Measurements from ENCODE around the gene CEACAM6.
"Not testable (repeated sequence)": the region's sequence is repeated elsewhere in the genome, so short reads cannot be mapped to it uniquely, and the experiment has no call there.

The CEACAM6 gene

GRCh38 chr19:41755328-41755913, at the start of gene CEACAM6:
Gene CEACAM6, plus strand, starts transcription at chr19:41755530. Its CDS starts 109 bp downstream, at chr19:41755639.
- no peak for DNase-seq (ENCODE audit: low read depth in 1 of 2, low spot score in 1 of 2)

- peak; percentile 52 to 56 for DNase-seq (ENCODE audit: low read depth in 1 of 2, low spot score in 1 of 2)
Observed at GRCh38 chr19:41706741-41707501, 48.4 kb upstream of the CEACAM6 start.

DNA sequence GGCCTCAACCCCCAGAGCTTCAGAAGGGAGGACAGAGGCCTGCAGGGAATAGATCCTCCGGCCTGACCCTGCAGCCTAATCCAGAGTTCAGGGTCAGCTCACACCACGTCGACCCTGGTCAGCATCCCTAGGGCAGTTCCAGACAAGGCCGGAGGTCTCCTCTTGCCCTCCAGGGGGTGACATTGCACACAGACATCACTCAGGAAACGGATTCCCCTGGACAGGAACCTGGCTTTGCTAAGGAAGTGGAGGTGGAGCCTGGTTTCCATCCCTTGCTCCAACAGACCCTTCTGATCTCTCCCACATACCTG, 47.9 kb upstream of the CEACAM6 start:
- no peak for DNase-seq (ENCODE audit: low read depth in 1 of 2, low spot score in 1 of 2)

- no peak for DNase-seq (ENCODE audit: low read depth in 1 of 2, low spot score in 1 of 2)
Observed at GRCh38 chr19:41707871-41708371, 47.4 kb upstream of the CEACAM6 start.

DNA sequence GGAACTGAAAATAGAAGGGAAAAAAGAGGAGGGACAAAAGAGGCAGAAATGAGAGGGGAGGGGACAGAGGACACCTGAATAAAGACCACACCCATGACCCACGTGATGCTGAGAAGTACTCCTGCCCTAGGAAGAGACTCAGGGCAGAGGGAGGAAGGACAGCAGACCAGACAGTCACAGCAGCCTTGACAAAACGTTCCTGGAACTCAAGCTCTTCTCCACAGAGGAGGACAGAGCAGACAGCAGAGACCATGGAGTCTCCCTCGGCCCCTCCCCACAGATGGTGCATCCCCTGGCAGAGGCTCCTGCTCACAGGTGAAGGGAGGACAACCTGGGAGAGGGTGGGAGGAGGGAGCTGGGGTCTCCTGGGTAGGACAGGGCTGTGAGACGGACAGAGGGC, 46.8 kb upstream of the CEACAM6 start, which contains the start of gene CEACAM5:
Gene CEACAM5, plus strand, starts transcription at position 146 of the 400 bp plus-strand sequence. Its CDS starts 106 bp downstream, at position 252.
- DNase-seq (ENCODE audit: low read depth in 1 of 2, low spot score in 1 of 2) = no peak

DNA sequence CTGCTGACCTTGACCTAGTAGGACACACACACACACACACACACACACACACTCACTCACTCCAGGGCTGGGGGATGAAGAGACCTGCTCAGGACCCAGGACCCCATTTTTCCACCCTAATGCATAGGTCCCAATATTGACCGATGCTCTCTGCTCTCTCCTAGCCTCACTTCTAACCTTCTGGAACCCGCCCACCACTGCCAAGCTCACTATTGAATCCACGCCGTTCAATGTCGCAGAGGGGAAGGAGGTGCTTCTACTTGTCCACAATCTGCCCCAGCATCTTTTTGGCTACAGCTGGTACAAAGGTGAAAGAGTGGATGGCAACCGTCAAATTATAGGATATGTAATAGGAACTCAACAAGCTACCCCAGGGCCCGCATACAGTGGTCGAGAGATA, 45.8 kb upstream of the CEACAM6 start:
- DNase-seq (ENCODE audit: low read depth in 1 of 2, low spot score in 1 of 2) = not testable (repeated sequence)

GRCh38 chr19:41709951-41710645, 45.2 kb upstream of the CEACAM6 start:
- DNase-seq (ENCODE audit: low read depth in 1 of 2, low spot score in 1 of 2) = no peak

- no peak for DNase-seq (ENCODE audit: low read depth in 1 of 2, low spot score in 1 of 2)
Observed at GRCh38 chr19:41711376-41712261, 43.7 kb upstream of the CEACAM6 start.

- DNase-seq (ENCODE audit: low read depth in 1 of 2, low spot score in 1 of 2) = no peak
Observed at GRCh38 chr19:41714598-41714997, 40.7 kb upstream of the CEACAM6 start.

DNA sequence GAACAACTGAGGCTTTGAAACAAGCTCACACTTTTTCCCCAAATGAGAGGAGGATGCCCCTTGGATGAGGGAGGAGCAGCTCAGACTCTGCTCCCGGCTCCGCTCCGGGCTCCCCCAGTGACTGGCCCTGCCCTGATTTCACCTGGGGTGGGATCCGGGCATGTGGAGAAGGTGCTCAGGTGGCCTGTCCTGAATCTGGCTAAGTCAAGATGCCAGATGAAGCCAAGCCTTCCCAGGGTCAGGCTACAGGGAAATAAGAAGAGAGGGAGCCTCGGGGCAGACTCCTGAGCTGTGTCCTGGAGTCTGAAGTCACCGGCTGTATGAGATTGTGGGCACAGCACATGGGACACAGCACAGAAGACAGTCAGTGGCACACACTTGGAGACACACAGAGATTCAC, 36.6 kb upstream of the CEACAM6 start:
- no peak for DNase-seq (ENCODE audit: low read depth in 1 of 2, low spot score in 1 of 2)

GRCh38 chr19:41720103-41720502, 35.2 kb upstream of the CEACAM6 start:
- no peak for DNase-seq (ENCODE audit: low read depth in 1 of 2, low spot score in 1 of 2)

DNA sequence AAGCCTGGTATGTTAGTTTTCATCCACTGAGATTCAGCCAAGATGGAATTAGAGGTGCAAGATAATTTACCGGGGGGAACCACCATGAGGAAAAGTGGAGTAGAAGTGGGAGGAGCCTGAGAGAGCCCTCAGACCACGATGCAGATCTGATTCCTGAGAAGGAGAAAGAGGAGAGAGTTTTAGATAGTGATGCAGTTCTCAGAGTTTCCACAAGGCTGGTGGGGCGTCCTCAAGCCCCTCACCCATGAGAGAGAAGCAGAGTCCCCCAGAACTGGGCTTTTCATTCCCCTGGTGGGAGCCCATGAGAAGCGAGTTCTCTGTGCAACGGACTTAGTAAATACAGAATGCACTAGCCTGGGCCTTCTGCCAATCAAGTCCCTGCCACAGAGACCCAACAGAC, 28.8 kb upstream of the CEACAM6 start:
- no peak for DNase-seq (ENCODE audit: low read depth in 1 of 2, low spot score in 1 of 2)

- no peak for DNase-seq (ENCODE audit: low read depth in 1 of 2, low spot score in 1 of 2)
Observed at GRCh38 chr19:41734156-41734555, 21.2 kb upstream of the CEACAM6 start.

GRCh38 chr19:41734585-41734984, 20.7 kb upstream of the CEACAM6 start:
- DNase-seq (ENCODE audit: low read depth in 1 of 2, low spot score in 1 of 2) = no peak

DNA sequence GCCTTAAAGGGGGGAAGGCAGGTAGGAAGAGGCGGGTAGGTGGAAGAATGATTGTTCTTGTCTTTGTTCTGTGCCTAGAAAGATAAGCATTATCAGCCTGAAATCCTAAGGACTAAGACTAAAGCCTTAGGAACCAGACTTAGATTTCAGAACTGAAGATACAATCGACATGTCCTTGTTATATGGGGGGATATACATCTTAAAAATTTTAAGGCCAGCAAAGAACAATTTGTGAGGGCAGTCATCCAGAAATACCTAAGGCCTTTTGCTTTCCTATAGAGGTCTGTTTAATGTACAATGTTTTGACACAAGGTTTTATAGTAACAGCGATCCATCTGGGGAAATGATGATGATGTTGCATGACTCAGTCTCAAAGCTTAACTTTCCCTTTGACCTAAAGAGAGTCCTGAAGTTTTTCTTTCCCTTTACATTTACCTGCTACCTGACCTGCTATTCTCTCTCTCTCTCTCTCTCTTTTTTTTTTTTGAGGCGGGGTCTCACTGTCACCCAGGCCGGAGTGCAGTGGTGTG, 20.2 kb upstream of the CEACAM6 start:
- no peak for DNase-seq (ENCODE audit: low read depth in 1 of 2, low spot score in 1 of 2)

GRCh38 chr19:41739361-41739760, 16.0 kb upstream of the CEACAM6 start:
- DNase-seq (ENCODE audit: low read depth in 1 of 2, low spot score in 1 of 2) = no peak

- DNase-seq (ENCODE audit: low read depth in 1 of 2, low spot score in 1 of 2) = peak in 1 of 2 donors; percentile 19
Observed at GRCh38 chr19:41740415-41741243, 14.7 kb upstream of the CEACAM6 start.

DNA sequence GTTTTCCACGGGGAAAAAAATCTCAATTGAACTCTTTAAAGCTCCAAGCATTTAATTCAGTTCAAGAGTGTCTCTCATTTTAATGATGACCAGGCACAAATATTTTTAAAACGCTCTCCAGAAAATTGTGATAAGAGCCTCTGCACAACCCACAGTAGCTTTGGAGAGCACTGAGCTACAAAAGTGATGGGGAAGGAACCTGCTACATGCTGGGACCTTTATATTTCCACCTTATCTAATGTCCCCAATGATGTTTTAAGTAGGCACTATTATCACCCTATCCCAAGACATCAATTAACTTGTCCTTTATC, 14.1 kb upstream of the CEACAM6 start:
- no peak for DNase-seq (ENCODE audit: low read depth in 1 of 2, low spot score in 1 of 2)

GRCh38 chr19:41744850-41745249, 10.5 kb upstream of the CEACAM6 start:
- no peak for DNase-seq (ENCODE audit: low read depth in 1 of 2, low spot score in 1 of 2)

GRCh38 chr19:41745756-41746155, 9.6 kb upstream of the CEACAM6 start:
- DNase-seq (ENCODE audit: low read depth in 1 of 2, low spot score in 1 of 2) = no peak

Data from activated CD4-positive, alpha-beta T cell treated with anti-CD3 and anti-CD28 coated beads, Interleukin-2, amount 50 U/mL, for 24 hours (primary cell).